Body of pancreas (tissue), 4 donors: ENCODE results near the gene FBXO42. TPM values are rescaled to one million over a fixed set of nuclear protein-coding genes. Genes with fewer than 3 reads are reported as not detected.

ENCODE experiments used
- ATAC-seq: fragments of 150-250 bp; one replicate; pipeline ENCODE4 v1.9.1; 2016
- DNase-seq, 4 donors: peaks; one replicate each; pipeline ENCODE4 v3.0.0-alpha.2; 2019
- H3K27ac ChIP-seq, 4 donors: fragments of 200-600 bp; sonication (generic); 1 replicate in 3 of 4; 2 replicates in 1 of 4; pipeline versions ENCODE4 v1.5.1 to v1.6.1; 2016 to 2019; ENCODE audit warnings: mild to moderate bottlenecking in 1 of 4, mixed read lengths in 1 of 4, moderate library complexity in 1 of 4
- H3K27me3 ChIP-seq, 2 donors: fragments of 200-600 bp; sonication (generic); one replicate each; pipeline ENCODE4 v1.6.0; 2016; ENCODE audit warnings: mild to moderate bottlenecking in 1 of 2
- H3K36me3 ChIP-seq, 2 donors: fragments of 200-600 bp; sonication (generic); replicated peaks in 1 of 2; 2 replicates each; pipeline ENCODE4 v1.5.1; 2016; ENCODE audit warnings: low read depth in 2 of 2; ENCODE audit not compliant: insufficient read depth in 1 of 2
- H3K4me1 ChIP-seq: fragments of 200-600 bp; sonication (generic); one replicate; pipeline ENCODE4 v1.6.0; 2016
- H3K4me3 ChIP-seq, 2 donors: fragments of 200-600 bp; sonication (generic); 1 replicate in 1 of 2; 2 replicates in 1 of 2; pipeline ENCODE4 v1.5.1; 2016 to 2019
- H3K9me3 ChIP-seq, 3 donors: fragments of 200-600 bp; sonication (generic); 1 replicate in 2 of 3; 2 replicates in 1 of 3; pipeline ENCODE4 v1.5.1; 2016
- POLR2A ChIP-seq, 3 donors: fragments of 450-650 bp; IDR thresholded peaks; one replicate each; pipeline ENCODE4 v1.6.1; 2016; ENCODE audit warnings: antibody characterized with exemption in 3 of 3, mild to moderate bottlenecking in 2 of 3
- WGBS, 2 donors: methylation state at CpG; one replicate each; pipeline ENCODE4 v1.1.5; 2017; 5-methylcytosine and 5-hydroxymethylcytosine counted together
- intact Hi-C: fragments of 100-400 bp; cut with DNase I; formaldehyde crosslinking; loops from one replicate; pipeline ENCODE4 v1.15.1; 2023
- total RNA-seq, 2 donors: library from RNA; depleted of rRNA; stranded (reverse); fragments of >200 nt; gene quantifications; one replicate each; pipeline ENCODE4 v1.1.0, GENCODE V29; 2016
- TF ChIP-seq, protein P1 (sequence below), 7 experiments: fragments of 450-650 bp in 4 of 7; fragments of 200-600 bp in 3 of 7; sonication (generic) in 3 of 7; IDR thresholded peaks; one replicate each; pipeline ENCODE4 v1.5.1; 2016 to 2019; ENCODE audit warnings: antibody characterized with exemption in 7 of 7

Gene FBXO42
- total RNA-seq, 2 donors from 2014 or later = 11.9 to 33.6 TPM

DNA sequence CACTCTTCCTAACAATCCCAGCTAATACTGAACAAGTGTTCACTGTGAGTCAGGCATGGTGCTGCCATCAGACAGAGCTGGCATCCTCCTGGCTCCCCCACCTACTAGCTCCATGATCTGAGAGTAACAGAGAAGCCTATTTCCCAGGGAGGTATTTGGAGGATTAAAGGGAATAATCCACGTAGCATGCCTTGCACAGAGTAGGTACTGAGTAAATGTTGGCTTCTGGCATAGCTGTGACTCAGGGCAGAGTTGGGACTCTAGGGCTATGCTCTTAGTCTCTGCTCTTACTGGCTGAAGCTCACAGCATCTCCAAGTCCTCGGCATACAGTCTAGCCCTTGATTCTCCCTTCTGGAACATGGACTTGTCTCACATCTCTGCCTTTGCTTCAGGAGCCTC is 148.1 kb downstream of the FBXO42 start:
- Histone ChIP-seq H3K27me3 (no peaks in the 10 kb centered on the region), H3K4me1 (peaks cover 28% of the 10 kb centered on the region), H3K27ac (no peak overlapping the region), H3K36me3 (no peaks in the 10 kb centered on the region), H3K4me3 (no peak overlapping the region), H3K9me3 (no peaks in the 10 kb centered on the region)
- ATAC-seq = no peak
- TF ChIP-seq, protein P1, sequence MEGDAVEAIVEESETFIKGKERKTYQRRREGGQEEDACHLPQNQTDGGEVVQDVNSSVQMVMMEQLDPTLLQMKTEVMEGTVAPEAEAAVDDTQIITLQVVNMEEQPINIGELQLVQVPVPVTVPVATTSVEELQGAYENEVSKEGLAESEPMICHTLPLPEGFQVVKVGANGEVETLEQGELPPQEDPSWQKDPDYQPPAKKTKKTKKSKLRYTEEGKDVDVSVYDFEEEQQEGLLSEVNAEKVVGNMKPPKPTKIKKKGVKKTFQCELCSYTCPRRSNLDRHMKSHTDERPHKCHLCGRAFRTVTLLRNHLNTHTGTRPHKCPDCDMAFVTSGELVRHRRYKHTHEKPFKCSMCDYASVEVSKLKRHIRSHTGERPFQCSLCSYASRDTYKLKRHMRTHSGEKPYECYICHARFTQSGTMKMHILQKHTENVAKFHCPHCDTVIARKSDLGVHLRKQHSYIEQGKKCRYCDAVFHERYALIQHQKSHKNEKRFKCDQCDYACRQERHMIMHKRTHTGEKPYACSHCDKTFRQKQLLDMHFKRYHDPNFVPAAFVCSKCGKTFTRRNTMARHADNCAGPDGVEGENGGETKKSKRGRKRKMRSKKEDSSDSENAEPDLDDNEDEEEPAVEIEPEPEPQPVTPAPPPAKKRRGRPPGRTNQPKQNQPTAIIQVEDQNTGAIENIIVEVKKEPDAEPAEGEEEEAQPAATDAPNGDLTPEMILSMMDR (IDR thresholded peaks at IDR 0.05) = no peak
- intact Hi-C loops = no loop called here
- DNase-seq = no peak
- 50 to 90% methylated on average over 1 to 2 of the region's 2 CpGs for WGBS, 2 donors

DNA sequence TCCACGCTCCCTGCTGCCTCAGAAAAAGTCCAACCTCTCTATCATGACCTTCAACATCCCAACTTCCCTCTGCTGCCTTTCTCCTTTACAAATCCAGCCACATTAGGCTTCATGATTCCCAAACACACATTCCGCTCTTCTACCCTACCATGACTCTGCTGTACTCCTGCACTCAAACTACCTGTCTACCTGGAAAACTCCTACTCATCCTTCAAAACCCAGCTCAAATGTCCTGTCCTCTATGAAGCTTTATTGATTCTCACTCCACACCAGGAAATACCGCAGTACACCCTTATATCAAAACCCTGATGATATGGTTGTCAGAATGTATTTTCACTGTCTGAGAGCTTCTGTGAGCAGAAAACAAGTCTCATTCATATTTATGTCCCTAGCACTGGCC is 148.7 kb downstream of the FBXO42 start:
- Histone ChIP-seq H3K4me3 (no peak overlapping the region), H3K27ac (no peak overlapping the region), H3K9me3 (no peaks in the 10 kb centered on the region), H3K36me3 (no peaks in the 10 kb centered on the region), H3K27me3 (no peaks in the 10 kb centered on the region), H3K4me1 (peaks cover 25% of the 10 kb centered on the region)
- TF ChIP-seq POLR2A (IDR thresholded peaks at IDR 0.05) = no peak
- TF ChIP-seq, protein P1 (IDR thresholded peaks at IDR 0.05) = no peak
- ATAC-seq (no peak), DNase-seq (no peak)
- intact Hi-C loops = no loop called here
- WGBS, 2 donors = 69 to 81% methylated on average over 3 of the region's 3 CpGs

DNA sequence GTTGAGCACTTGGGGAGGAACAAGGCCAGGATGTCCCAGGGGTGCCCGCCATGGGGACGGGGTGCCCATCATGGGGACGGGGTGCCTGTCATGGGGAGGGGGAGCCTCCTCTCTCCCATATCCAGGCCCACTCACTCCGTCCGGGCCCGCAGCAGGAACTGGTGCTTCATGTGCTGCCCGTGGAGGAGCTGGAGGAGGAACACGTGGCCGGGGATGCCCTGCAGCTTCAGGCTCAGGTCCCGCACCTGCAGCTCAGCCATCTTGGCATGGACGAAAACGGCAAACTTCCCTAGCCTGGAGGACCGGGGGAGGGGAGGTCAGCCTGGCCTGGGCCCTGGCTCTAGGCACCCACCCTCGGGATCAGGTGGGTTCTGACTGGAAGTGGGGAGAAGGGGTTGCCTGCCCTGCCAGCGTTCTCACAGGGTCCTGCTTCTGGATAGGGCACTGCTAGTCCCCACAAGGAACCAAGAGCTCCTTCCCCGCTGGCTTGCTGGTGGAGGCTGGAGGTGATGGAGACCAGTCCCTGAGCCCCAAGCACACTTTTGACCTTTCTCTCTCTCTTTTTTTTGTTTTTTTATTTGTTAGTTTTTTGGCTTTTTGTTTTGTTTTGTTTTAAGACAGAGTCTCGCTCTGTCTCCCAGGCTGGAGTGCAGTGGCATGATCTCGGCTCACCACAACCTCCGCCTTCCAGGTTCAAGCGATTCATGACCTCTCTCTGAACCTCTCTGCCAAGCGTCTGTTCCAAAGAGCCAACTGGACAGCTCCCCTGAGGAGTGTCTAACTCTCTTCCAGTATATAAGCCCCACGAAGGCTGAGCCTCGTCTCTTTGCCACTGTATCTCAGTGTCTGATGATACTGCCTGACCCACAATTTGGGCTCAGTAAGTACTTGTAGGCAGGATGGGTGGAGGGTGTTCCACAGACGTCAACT is 149.7 kb downstream of the FBXO42 start:
- no peak for DNase-seq
- H3K27me3 ChIP-seq = no peaks in the 10 kb centered on the region
- H3K9me3 ChIP-seq = no peaks in the 10 kb centered on the region
- ATAC-seq = no peak
- no peaks in the 10 kb centered on the region for H3K36me3 ChIP-seq
- TF ChIP-seq POLR2A (IDR thresholded peaks at IDR 0.05) = no peak
- TF ChIP-seq, protein P1 (IDR thresholded peaks at IDR 0.05) = no peak
- 90 to 91% methylated on average over 10 to 20 of the region's 24 CpGs for WGBS, 2 donors
- no peak overlapping the region for H3K27ac ChIP-seq
- peaks cover 16% of the 10 kb centered on the region for H3K4me1 ChIP-seq
- H3K4me3 ChIP-seq = no peak overlapping the region
- intact Hi-C loops = no loop called here

GRCh38 chr1:16199700-16200099 is 152.6 kb downstream of the FBXO42 start:
- no peak for DNase-seq
- ATAC-seq = no peak
- Histone ChIP-seq H3K36me3 (no peaks in the 10 kb centered on the region), H3K4me1 (no peaks in the 10 kb centered on the region), H3K27ac (no peak overlapping the region), H3K4me3 (no peak overlapping the region), H3K9me3 (no peaks in the 10 kb centered on the region), H3K27me3 (no peaks in the 10 kb centered on the region)
- no peak for TF ChIP-seq POLR2A (IDR thresholded peaks at IDR 0.05)
- TF ChIP-seq, protein P1 (IDR thresholded peaks at IDR 0.05) = no peak
- intact Hi-C loops = loop anchor here (5.0 kb wide), 1 partner anchor 43 kb away; no protein-coding TSS in a partner anchor
- WGBS, 2 donors = 91% methylated on average over 4 of the region's 4 CpGs

DNA sequence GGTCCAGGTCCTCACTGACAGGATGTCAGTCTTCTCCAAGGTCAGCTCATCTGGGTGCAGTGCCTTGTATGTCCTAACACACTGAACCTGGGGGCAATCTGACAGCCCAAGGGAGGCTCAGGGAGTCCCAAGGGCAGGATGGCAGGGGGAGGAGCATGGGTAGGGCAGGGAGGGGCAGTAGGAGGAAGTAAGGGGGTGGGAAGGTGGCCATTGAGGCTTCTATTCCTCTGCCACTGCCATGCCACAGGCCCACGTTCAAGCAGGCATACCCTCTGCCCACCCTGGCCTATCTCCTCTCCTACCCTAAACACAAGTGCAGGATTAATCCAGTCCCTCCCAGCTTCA is 153.2 kb downstream of the FBXO42 start:
- no peak for ATAC-seq
- 67 to 83% methylated on average over 1 of the region's 1 CpG for WGBS, 2 donors
- no peak for DNase-seq
- Histone ChIP-seq H3K9me3 (no peaks in the 10 kb centered on the region), H3K27me3 (no peaks in the 10 kb centered on the region), H3K4me3 (no peak overlapping the region), H3K27ac (no peak overlapping the region), H3K36me3 (no peaks in the 10 kb centered on the region), H3K4me1 (no peaks in the 10 kb centered on the region)
- intact Hi-C loops = loop anchor here (5.0 kb wide), 1 partner anchor 43 kb away; no protein-coding TSS in a partner anchor
- TF ChIP-seq POLR2A (IDR thresholded peaks at IDR 0.05) = no peak
- TF ChIP-seq, protein P1 (IDR thresholded peaks at IDR 0.05) = no peak
